SHP77 treated with DMSO at 0.1 percent for 48 hours (cell line): ENCODE results near the gene FGF12.

ENCODE experiments used
- DNase-seq: peaks from one replicate; lab custom pipeline; 2025; lab: John Stamatoyannopoulos, UW

The FGF12 gene

DNA sequence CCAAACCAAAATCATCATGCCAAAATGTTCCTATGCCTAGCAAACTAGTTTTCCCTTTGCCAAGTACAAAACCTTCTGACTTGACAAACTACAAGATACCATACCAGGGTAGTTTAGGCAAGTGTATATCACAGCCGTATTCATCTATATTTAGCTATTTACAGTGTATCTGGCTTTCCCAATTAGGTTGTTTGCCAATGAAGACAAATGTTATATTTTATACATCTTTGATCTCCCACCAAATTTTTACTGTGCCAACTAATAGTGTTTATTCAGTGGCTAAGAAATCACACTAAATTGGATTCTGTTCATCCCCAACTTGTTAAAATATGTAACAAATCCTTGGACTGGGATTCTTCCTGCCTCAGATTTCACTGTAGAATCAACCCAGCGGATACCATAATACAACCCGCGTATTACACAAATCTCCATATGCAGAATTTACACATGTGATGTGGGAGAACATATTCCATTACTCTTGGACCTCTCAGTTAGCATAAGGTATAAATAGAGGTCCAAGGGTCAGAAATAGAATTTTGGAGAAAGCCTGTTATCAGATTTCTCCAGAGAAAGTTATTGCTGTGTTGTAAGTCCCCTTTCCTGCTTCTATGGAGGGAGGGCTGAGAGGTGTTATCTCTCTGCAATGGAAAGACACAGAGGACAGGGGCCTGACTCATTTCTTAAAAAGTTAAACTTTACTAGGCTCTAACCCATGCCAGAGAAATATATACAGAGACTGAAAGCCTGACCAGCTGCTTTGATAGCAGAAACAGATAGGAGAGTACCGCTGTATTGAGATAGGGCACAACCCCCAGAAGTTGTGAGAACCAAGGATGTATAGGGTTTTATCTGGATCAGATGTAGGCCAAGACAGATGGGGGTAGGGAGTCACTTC lies 467.0 kb downstream of the FGF12 start:
- DNase-seq = no peak

DNA sequence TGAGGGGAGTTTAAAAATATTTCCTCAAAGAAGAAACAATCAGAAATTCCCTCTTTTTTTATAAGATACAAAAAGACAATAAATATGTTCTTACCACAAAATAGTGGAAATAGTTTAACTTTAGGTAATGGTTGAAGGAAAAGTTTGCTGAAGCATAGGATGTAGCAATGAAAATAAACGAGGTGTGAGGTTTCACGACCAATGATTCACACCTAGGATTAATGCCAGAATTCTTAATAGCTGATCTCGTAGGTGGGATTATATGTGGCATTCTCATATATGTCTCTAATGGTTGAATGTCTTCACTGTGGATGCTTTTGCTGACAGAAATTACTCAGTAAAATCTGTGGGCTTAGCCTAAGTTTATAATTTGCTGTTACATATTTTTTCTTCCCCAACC lies 467.7 kb downstream of the FGF12 start:
- no peak for DNase-seq

- DNase-seq = no peak
Measured at GRCh38 chr3:192258721-192259120, 468.6 kb downstream of the FGF12 start.

- no peak for DNase-seq
Measured at GRCh38 chr3:192255839-192256238, 471.5 kb downstream of the FGF12 start.

GRCh38 chr3:192253138-192253887 lies 474.0 kb downstream of the FGF12 start:
- DNase-seq = no peak

DNA sequence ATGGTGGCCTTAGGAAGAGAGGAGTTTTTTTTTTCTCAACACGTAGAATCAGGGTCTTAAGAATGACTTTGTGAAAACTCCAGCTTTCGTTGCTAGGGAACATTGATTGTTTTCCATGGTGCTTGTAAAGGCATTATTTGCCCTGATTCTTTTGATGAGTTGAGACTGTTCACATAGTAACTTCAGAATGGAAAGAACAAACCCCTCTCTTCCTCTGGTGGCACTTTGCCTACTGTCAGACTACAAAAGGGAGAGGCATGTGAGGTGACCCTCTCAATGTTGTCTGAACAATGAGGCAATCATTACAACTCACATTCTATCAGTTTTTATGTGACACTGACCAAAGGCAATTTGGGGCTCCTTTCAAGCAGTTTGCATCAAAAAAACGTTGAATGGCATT lies 477.8 kb downstream of the FGF12 start:
- no peak for DNase-seq

DNA sequence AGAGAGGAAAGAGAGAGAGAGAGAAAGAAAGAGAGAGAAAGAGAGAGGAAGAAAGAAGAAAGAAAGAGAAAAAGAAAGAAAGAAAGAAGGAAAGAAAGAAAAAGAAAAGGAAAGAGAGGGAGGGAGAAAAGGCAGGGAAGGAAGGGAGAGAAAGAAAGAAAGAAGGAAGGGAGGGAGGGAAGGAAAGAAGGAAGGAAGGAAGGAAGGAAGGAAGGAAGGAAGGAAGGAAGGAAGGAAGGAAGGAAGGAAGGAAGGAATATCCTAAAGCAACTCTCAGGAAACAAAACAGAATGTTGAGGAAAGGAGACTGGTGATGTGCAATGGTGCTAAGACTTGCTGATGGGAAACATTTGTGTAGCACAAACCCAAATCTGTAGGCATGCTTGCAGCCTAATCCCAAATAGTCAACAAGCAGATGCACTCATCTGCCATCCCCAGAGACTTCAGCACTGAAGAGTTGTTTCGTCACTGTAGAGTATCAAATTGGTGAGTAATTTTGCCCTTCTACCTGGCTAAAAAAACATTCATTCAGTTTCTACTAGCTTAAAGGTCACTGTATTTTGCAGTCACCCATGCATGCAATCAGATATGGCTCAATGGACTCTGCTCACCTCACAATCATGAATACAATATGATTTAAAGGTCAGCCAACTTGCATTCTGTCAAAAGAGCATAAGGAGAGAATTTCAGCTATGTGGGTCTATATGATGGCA lies 480.3 kb downstream of the FGF12 start:
- DNase-seq = peak; percentile 21

DNA sequence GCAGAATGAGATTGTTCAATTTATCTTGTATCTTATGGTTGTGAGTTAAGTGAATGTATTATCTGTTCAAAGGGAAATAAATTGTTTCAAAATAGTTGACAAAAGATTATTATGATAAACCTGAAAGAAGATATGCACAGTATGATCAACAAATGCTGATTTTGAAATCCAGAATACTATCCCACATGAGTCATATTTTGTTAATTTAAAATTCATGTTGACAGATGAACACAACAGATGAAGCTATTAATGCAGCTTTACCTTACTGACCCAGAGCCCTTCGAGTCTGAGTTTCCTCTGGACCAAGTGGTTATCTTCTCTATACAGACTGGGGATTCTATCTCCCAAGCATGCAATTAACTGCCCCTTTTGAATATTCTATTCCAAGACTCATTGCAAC lies 482.8 kb downstream of the FGF12 start:
- no peak for DNase-seq

GRCh38 chr3:192239956-192240355 lies 487.4 kb downstream of the FGF12 start:
- DNase-seq = no peak

DNA sequence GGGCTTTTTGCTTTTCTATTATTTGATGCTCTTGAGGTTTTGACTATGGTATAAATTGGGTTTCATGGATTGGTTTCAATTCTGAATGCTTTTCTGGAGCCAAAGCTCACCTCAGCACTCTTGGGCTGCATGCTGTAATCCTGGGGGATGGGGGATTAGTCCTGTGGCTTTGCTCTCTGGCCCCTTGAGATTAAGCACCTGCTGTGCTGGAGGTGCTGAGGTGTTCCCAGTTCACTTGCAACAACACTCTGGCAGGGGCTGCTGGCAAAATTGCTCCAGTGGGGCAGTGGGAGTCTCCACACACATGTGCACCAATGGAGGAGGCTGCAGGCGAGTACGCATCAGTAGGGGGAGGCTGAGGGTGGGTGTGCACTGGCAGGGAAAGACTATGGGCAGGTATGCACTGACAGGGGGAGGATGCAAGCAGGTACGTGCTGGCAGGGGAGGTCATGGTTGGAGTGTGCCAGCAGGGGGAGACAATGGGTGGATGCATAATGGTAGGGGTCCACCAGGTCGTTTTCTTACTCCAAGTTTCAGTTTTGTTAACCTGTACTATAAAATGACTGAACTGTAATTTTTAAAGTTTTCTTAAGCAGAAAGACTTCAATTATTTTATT lies 489.2 kb downstream of the FGF12 start:
- no peak for DNase-seq

GRCh38 chr3:192229866-192230265 lies 497.5 kb downstream of the FGF12 start:
- no peak for DNase-seq

- DNase-seq = no peak
Measured at GRCh38 chr3:192224634-192225155, 502.6 kb downstream of the FGF12 start.

DNA sequence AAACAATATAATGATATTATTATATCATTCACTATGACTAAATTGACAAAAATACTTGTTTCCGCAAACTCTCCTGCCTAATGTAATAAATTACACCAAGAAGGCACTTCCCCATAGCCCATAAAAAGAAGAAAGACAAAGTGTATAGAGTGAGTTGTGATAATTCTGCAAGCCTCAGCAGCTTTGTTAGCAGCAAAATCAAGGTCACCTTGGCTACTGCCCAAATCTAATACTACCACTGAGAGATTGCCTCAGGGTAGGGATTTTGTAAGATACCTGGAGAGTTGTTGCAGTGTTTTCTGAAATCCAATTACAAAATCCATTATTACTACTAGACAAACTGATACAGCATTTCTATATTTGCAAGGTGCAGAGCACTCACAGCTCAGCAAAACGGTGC lies 503.5 kb downstream of the FGF12 start:
- DNase-seq = no peak

GRCh38 chr3:192220915-192221314 lies 506.4 kb downstream of the FGF12 start:
- no peak for DNase-seq

GRCh38 chr3:192219926-192220325 lies 507.4 kb downstream of the FGF12 start:
- DNase-seq = no peak

DNA sequence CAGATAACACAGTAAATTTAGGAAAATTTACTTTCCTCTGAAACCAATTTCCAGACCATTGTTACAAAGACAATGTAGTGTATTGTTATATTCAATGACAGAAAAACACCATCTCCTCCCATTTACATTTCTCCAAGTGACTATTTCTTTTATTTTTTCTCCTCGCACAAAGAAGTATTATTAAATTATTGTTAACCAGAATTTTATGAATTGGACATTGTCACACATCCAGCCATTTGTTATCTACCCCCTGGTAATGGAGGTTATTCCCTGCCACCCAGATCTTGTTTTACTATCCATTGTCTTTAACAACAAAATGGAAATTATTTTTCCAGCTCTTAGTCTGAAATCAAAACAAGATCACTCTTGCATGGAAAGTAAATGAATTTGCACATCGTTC lies 511.3 kb downstream of the FGF12 start:
- DNase-seq = no peak

- DNase-seq = no peak
Measured at GRCh38 chr3:192212979-192213378, 514.4 kb downstream of the FGF12 start.

DNA sequence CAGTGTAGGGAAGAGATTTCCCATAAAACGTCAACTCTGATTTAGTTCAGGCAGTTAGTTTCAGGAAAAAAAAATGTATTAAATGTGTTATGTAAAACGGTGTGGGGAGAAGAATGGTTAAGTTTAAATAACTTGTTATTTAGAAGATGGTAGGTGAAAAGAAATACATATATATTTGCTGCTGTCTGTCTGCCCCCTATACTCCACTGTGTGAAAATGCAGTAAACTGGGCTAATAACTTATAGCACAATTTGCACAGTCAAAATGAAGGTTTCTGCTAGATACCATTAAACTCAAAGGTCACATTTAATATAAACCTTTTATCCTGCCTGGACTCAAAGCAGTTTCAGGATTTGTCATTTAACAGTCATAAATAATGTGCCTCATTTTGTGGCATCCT lies 515.0 kb downstream of the FGF12 start:
- no peak for DNase-seq

DNA sequence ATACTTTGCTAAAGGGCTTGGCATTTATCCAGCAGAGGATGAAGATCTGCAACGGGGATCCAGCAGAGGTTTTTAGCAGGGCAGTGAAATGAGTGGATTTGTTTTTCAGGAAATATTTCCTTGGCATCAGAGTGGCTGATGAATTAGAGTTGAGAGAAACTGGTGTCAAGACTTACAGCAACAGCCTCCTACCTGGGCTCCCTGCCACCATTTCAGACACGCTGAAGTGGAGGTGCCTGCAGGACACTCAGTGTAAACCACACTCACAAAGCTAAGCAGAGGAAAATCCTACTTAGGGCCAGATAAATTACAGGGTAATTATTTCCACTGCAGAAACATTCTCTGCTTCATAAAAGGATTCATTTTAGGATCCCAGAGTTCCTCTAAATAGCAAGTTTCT lies 519.7 kb downstream of the FGF12 start:
- DNase-seq = no peak

DNA sequence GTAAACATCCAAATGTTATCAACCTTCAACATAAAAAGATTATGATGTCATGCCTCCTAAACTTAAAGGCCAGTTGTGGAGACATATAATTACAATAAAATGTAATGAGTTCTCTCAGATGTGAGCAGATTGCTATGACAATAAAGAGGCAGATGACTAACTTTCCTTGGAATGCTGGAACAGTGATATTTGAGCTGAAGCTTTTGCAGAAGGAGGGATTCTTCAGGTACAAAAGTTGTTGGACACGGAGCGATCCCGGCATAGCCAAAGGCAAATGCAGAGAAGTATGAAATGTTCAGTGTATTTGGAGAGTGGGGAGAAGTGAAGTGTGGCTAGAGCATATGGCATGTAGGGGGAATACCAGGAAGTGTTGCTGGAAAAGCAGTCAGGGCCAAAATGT lies 520.1 kb downstream of the FGF12 start:
- no peak for DNase-seq

DNA sequence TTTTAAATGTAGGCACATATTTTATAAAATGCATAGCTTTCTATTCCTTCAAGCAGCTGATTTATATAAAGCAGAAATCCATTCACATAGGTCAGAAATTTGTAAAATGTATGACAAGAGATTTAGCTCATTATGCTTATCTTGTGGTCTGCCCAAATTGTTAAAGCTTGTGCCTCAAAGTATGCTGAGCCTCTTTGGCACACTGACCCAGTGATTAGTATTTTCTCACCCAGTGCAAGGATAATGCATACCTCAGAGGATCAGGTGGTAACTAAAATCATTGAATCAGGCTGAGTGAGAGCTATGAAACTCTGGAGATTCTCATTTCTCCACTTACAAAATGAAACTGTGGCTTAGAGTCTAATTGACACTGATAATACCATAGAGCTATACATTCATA lies 533.3 kb downstream of the FGF12 start:
- DNase-seq = no peak

DNA sequence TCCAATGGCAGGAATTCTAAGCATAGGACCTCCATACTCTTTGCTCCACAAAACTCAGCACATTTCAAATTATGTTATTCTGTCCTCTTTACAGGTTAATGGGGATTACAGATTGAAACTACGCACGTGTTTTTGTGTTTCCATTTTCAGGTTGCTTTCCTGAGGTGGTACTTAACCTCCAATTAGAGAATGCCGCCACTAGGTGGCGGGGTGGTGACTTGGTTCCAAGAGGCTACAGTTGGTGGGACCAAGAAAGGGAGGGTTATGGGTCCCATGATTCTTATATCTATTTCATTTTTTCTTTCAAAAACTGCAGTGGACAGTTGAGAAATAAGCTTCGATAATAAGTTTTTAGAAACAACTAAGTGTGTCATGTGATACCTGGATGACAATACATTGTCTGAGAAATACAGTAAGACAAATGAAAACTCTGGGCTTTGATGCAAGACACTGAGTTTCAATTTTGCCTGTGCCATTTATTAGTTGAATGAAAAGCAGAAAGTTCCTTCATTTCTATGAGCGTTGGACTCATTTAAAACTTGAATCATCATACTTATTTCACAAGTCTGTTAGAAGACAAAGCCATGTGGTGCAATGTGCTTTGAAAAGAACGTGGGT lies 539.0 kb downstream of the FGF12 start:
- DNase-seq = no peak
